ENCODE results near the gene MFSD6L.

DNA sequence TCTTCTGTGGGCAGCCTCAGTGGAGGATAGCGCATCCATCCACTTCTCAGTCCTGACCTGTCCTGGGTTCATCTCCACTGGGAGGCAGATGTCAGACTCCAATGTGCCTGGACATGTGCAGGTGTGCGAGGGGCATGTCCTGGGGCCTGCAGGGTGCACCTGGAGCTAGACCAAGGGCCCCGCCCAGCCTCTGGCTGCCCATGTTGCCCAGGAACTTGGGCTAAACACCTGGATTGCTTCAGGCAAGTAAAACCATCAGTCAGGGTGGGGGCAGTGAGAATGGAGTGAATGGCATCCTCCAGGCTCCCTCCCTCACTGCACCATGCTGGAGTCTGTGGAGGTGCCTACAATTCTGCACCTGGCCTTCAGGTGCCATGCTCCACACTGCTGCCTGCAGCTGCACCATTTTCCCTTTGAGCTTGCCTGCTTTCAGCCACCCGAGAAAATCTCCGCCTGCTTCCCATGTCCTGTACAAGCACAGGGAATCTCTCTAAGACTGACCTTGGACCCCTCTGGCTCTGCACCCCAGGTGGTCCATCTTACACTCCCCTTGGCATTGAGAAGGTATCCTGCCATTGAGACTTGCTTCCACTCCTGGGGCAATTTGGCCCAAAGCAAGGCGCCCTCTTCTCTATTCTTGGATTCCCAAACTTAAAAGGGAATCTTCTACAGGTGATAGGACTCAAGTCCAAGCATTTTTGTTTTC is 2.1 kb upstream of the MFSD6L start:
- TF ChIP-seq POLR2A (IDR thresholded peaks at IDR 0.05) (no peak), EP300 (IDR thresholded peaks at IDR 0.05) (no peak), POLR2AphosphoS5 (IDR thresholded peaks at IDR 0.05) (no peak)
- TF ChIP-seq, protein P1, sequence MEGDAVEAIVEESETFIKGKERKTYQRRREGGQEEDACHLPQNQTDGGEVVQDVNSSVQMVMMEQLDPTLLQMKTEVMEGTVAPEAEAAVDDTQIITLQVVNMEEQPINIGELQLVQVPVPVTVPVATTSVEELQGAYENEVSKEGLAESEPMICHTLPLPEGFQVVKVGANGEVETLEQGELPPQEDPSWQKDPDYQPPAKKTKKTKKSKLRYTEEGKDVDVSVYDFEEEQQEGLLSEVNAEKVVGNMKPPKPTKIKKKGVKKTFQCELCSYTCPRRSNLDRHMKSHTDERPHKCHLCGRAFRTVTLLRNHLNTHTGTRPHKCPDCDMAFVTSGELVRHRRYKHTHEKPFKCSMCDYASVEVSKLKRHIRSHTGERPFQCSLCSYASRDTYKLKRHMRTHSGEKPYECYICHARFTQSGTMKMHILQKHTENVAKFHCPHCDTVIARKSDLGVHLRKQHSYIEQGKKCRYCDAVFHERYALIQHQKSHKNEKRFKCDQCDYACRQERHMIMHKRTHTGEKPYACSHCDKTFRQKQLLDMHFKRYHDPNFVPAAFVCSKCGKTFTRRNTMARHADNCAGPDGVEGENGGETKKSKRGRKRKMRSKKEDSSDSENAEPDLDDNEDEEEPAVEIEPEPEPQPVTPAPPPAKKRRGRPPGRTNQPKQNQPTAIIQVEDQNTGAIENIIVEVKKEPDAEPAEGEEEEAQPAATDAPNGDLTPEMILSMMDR (IDR thresholded peaks at IDR 0.05) = no peak
